ENCODE measurements around the gene EOLA2. TPM values are rescaled to one million over a fixed set of nuclear protein-coding genes. Genes with fewer than 3 reads are reported as not detected.

Gene EOLA2
- total and polyA plus RNA-seq, 2 of the 8 experiments (the other 6 are each of a cell fraction or from before 2014, with no cell fraction given) = 19.0 to 22.5 TPM

GRCh38 chrX:149908727-149909126 lies 29.6 kb downstream of the EOLA2 start (continued):
- TF ChIP-seq KDM5A (IDR thresholded peaks at IDR 0.05; ENCODE audit: low read length) = no peak
- TF ChIP-seq ASH2L (IDR thresholded peaks at IDR 0.05; ENCODE audit: low read length) = no peak
- no peak for TF ChIP-seq RFX5 (IDR thresholded peaks at IDR 0.05; ENCODE audit: borderline replicate concordance, low read depth, low read length)
- no peak for TF ChIP-seq RAD21 (IDR thresholded peaks at IDR 0.05 in 1 of 2, conservative IDR thresholded peaks at IDR 0.05 in 1 of 2; ENCODE audit: low read depth in 2 of 2, low read length in 2 of 2)
- no peak for TF ChIP-seq BACH1 (IDR thresholded peaks at IDR 0.05; ENCODE audit: low read length)
- no peak for TF ChIP-seq MAFK (IDR thresholded peaks at IDR 0.05; ENCODE audit: low read depth, low read length)
- no peak for TF ChIP-seq SIX5 (IDR thresholded peaks at IDR 0.05; ENCODE audit: low read depth, low read length)
- TF ChIP-seq SIRT6 (IDR thresholded peaks at IDR 0.05; ENCODE audit: low read length) = no peak
